PFSK-1 (cell line): ENCODE data around the gene VPS13A.

Source experiments
- FOXP2 ChIP-seq: optimal IDR thresholded peaks from 2 replicates; pipeline ENCODE3; 2011; ENCODE audit warnings: borderline replicate concordance, control low read depth, inconsistent platforms; ENCODE audit not compliant: insufficient read depth; ENCODE audit errors: extremely low read length, extremely low read depth
- POLR2AphosphoS5 ChIP-seq: IDR thresholded peaks from 2 replicates; pipeline ENCODE4 v1.6.1; 2012; ENCODE audit warnings: low read depth, mild to moderate bottlenecking, control low read depth, low read length, moderate library complexity
- SIN3A ChIP-seq: IDR thresholded peaks from 2 replicates; pipeline ENCODE4 v1.6.1; 2012; ENCODE audit warnings: mild to moderate bottlenecking, low read length, moderate library complexity, borderline replicate concordance; ENCODE audit not compliant: insufficient read depth
- TAF1 ChIP-seq: IDR thresholded peaks from 2 replicates; pipeline ENCODE4 v1.6.1; 2012; ENCODE audit warnings: low read length, control low read depth, borderline replicate concordance; ENCODE audit not compliant: insufficient read depth
- TF ChIP-seq, protein P1 (sequence below), 2 experiments: IDR thresholded peaks; 2 replicates each; pipeline versions ENCODE4 v1.6.1 to v1.8.0; 2011 to 2012; ENCODE audit warnings: low read depth in 2 of 2, low read length in 2 of 2, control low read depth in 1 of 2, inconsistent platforms in 1 of 2, mild to moderate bottlenecking in 1 of 2, moderate library complexity in 1 of 2; ENCODE audit not compliant: insufficient read depth in 1 of 2

Gene VPS13A

DNA sequence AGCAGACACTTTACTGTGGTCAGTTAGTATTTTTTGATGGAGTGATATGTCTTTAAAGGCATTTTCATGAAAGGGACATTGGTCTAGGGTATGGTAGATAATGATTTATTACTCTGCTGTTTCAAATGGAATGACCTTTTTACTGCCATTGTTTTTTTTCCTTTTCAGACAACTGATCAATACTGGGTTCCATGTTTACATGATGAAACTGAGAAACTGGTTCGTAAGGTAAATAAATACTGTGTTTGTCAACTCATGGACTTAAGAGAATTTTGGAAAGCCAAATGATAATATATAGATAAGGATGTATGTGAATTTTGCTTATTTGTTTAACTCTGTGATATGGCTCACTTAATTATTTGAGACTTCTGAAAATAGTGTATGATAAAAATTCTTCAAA lies 35.5 kb downstream of the VPS13A start:
- no peak for TF ChIP-seq POLR2AphosphoS5
- no peak for TF ChIP-seq TAF1
- TF ChIP-seq FOXP2, result no peak
- TF ChIP-seq, protein P1, sequence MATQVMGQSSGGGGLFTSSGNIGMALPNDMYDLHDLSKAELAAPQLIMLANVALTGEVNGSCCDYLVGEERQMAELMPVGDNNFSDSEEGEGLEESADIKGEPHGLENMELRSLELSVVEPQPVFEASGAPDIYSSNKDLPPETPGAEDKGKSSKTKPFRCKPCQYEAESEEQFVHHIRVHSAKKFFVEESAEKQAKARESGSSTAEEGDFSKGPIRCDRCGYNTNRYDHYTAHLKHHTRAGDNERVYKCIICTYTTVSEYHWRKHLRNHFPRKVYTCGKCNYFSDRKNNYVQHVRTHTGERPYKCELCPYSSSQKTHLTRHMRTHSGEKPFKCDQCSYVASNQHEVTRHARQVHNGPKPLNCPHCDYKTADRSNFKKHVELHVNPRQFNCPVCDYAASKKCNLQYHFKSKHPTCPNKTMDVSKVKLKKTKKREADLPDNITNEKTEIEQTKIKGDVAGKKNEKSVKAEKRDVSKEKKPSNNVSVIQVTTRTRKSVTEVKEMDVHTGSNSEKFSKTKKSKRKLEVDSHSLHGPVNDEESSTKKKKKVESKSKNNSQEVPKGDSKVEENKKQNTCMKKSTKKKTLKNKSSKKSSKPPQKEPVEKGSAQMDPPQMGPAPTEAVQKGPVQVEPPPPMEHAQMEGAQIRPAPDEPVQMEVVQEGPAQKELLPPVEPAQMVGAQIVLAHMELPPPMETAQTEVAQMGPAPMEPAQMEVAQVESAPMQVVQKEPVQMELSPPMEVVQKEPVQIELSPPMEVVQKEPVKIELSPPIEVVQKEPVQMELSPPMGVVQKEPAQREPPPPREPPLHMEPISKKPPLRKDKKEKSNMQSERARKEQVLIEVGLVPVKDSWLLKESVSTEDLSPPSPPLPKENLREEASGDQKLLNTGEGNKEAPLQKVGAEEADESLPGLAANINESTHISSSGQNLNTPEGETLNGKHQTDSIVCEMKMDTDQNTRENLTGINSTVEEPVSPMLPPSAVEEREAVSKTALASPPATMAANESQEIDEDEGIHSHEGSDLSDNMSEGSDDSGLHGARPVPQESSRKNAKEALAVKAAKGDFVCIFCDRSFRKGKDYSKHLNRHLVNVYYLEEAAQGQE (IDR thresholded peaks at IDR 0.05; ENCODE audit: insufficient read depth in 1 of 2, low read depth in 2 of 2, low read length in 2 of 2), result no peak
- TF ChIP-seq SIN3A, result no peak

DNA sequence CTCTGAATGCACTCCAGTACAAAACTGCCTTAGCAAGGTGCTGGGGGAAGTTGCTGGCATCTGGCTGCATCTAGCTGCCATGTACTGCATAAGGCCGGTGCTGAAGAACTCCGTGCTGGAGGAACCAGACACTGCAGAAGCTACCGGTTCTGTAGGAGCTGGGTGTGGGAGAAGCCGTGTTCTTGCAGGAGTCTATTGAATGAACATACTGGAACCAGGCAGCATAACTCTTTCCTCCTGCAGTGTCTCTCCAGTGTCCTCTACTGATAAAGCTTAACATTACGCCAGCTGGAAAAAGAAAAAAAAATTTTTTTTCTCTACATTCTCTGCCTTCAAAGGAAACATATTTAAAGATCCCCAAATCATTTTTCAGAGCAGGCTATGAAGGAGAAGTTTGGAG lies 38.5 kb downstream of the VPS13A start:
- TF ChIP-seq FOXP2 (no peak), SIN3A (no peak), TAF1 (no peak)

DNA sequence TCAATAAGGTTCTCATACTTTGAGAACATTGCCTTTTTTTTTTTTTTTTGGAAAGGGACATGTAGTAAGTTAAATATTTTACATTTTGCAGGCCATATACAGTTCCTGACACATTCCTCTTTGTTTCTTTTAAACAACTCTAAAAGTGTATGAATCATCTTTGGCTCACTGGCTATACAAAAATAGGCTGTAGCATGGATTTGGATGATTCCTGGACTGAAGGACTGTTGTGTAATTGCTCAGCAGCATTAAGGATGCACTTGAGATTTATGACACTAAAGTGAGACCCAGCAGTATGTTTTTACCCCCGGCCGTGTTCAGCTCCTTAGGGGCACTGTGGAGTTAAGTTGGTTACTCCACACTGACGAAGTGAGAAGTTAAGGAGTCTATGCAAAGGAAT lies 41.3 kb downstream of the VPS13A start:
- TF ChIP-seq POLR2AphosphoS5 (no peak), TAF1 (no peak), SIN3A (no peak), FOXP2 (no peak)
- TF ChIP-seq, protein P1 (IDR thresholded peaks at IDR 0.05; ENCODE audit: insufficient read depth in 1 of 2, low read depth in 2 of 2, low read length in 2 of 2), result no peak

DNA sequence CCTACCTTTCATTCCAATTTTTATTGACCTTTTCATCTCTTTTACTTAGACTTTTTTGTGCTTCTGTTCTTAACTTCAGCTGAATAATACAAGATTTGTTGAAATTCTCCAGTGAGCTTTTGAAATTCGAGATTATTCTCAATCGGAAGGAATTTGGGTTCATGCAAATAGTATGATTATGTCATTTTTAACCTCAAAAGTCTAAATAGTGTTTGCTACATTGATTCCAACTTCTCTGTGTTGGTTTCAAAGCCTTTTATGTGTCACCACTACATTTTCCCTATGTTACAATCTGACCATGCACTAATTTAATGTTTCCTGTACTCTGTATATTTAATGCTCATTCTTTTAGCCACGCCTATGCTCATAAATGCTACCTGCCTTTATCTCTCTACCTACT lies 44.1 kb downstream of the VPS13A start:
- TF ChIP-seq POLR2AphosphoS5 (no peak), TAF1 (no peak), FOXP2 (no peak), SIN3A (no peak)
- TF ChIP-seq, protein P1 (IDR thresholded peaks at IDR 0.05; ENCODE audit: insufficient read depth in 1 of 2, low read depth in 2 of 2, low read length in 2 of 2), result no peak

DNA sequence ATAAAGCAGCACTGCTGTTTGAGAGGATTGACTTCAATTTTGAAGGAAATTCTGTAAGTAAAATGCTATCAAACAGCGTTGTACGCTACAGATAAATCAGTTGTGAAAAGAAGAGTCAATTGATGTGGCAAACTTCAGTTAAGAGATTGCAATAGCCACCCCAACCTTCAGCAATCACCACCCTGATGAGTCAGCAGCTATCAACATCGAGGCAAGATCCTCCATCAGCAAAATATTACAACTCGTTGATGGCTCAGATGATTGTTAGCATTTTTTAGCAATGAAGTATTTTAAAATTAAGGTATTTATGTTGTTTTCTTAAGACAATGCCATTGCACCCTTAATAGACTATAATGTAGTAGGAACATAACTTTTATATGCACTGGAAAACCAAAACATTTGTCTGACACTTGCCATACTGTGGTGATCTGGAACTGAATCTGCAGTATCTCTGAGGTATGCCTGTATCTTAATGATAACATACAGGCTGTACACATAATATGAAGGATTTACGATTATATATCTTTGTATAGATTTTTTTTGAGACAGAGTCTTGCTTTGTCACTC lies 47.5 kb downstream of the VPS13A start:
- no peak for TF ChIP-seq SIN3A
- no peak for TF ChIP-seq TAF1
- TF ChIP-seq FOXP2, result no peak
- no peak for TF ChIP-seq POLR2AphosphoS5
- TF ChIP-seq, protein P1 (IDR thresholded peaks at IDR 0.05; ENCODE audit: insufficient read depth in 1 of 2, low read depth in 2 of 2, low read length in 2 of 2), result no peak
